IMR-90 (cell line): Measurements from ENCODE around the gene CAMTA1. TPM values are rescaled to one million over a fixed set of nuclear protein-coding genes. Genes with fewer than 3 reads are reported as not detected.

ENCODE experiments used
- ATAC-seq: fragments of 200-7000 bp; cut with Tn5 transposase; 2 replicates; pipeline ENCODE4 v1.9.1; 2020; ENCODE audit warnings: low read depth, mild to moderate bottlenecking, moderate library complexity
- BruUV-seq: library from RNA; stranded (reverse); fragments of 400-500 nt; replicated peaks from 2 replicates; lab custom pipeline; 2021; lab: Mats Ljungman, UMichigan
- CTCF ChIA-PET: fragments of 300-600 bp; formaldehyde crosslinking; extraction: SDS; loops from one replicate; lab custom pipeline; 2021; ENCODE audit warnings: antibody characterized with exemption; lab: Yijun Ruan, JAX
- POLR2A ChIA-PET: fragments of 300-600 bp; sonication (Branson Sonifier 250); formaldehyde crosslinking; loops from one replicate; lab custom pipeline; 2022; ENCODE audit warnings: antibody characterized with exemption; ENCODE audit not compliant: unreplicated experiment; lab: Charles Lee
- DNase-seq: peaks from one replicate; pipeline ENCODE4 v3.0.0; 2013
- H2AFZ ChIP-seq: replicated peaks from 2 replicates; pipeline ENCODE3; 2013; ENCODE audit warnings: low read length, mild to moderate bottlenecking; ENCODE audit not compliant: poor library complexity
- H2AK5ac ChIP-seq: 2 replicates; pipeline ENCODE4 v1.6.1; 2013; ENCODE audit warnings: low read depth, low read length, inconsistent platforms
- H2AK9ac ChIP-seq: replicated peaks from 2 replicates; pipeline ENCODE3; 2013; ENCODE audit warnings: mild to moderate bottlenecking, low read depth, low read length, moderate library complexity; ENCODE audit not compliant: poor library complexity
- H2BK120ac ChIP-seq: 2 replicates; pipeline ENCODE4 v1.6.1; 2013; ENCODE audit warnings: low read depth, low read length, inconsistent platforms
- H2BK15ac ChIP-seq: 3 replicates; pipeline ENCODE4 v1.6.1; 2013; ENCODE audit warnings: low read depth, low read length, inconsistent platforms
- H2BK20ac ChIP-seq: 2 replicates; pipeline ENCODE4 v1.6.1; 2013; ENCODE audit warnings: low read depth, mild to moderate bottlenecking, inconsistent platforms, low read length, moderate library complexity
- H2BK5ac ChIP-seq: 2 replicates; pipeline ENCODE4 v1.6.1; 2013; ENCODE audit warnings: mild to moderate bottlenecking, low read depth, low read length, inconsistent platforms; ENCODE audit not compliant: poor library complexity, severe bottlenecking
- H3K14ac ChIP-seq: replicated peaks from 2 replicates; pipeline ENCODE4 v1.6.1; 2013; ENCODE audit warnings: low read depth, low read length, inconsistent platforms
- H3K18ac ChIP-seq: 2 replicates; pipeline ENCODE4 v1.6.1; 2013; ENCODE audit warnings: low read depth, low read length, control low read depth
- H3K23ac ChIP-seq: 2 replicates; pipeline ENCODE4 v1.6.1; 2013; ENCODE audit warnings: low read depth, low read length, inconsistent platforms
- H3K27ac ChIP-seq: 2 replicates; pipeline ENCODE4 v1.5.1; 2013; ENCODE audit warnings: mild to moderate bottlenecking, control low read depth, low read length; ENCODE audit not compliant: insufficient read depth
- H3K27me3 ChIP-seq: 2 replicates; pipeline ENCODE4 v1.6.1; 2013; ENCODE audit warnings: low read length; ENCODE audit not compliant: control insufficient read depth, insufficient read depth
- H3K36me3 ChIP-seq: 2 replicates; pipeline ENCODE4 v1.6.1; 2013; ENCODE audit warnings: low read length, mixed read lengths; ENCODE audit not compliant: control insufficient read depth, insufficient read depth
- H3K4ac ChIP-seq: 2 replicates; pipeline ENCODE4 v1.6.1; 2013; ENCODE audit warnings: low read depth, low read length, inconsistent platforms
- H3K4me1 ChIP-seq: 2 replicates; pipeline ENCODE4 v1.6.1; 2013; ENCODE audit warnings: low read length, mixed read lengths; ENCODE audit not compliant: control insufficient read depth, insufficient read depth
- H3K4me2 ChIP-seq: 2 replicates; pipeline ENCODE4 v1.6.1; 2013; ENCODE audit warnings: low read depth, mild to moderate bottlenecking, control low read depth, low read length, moderate library complexity
- H3K4me3 ChIP-seq: 2 replicates; pipeline ENCODE4 v1.5.1; 2013; ENCODE audit warnings: low read depth, mild to moderate bottlenecking, control low read depth, low read length, moderate library complexity; ENCODE audit not compliant: insufficient read depth
- H3K56ac ChIP-seq: 2 replicates; pipeline ENCODE4 v1.6.1; 2013; ENCODE audit warnings: low read length, inconsistent platforms; ENCODE audit not compliant: insufficient read depth; ENCODE audit errors: extremely low read depth
- H3K79me1 ChIP-seq, 2 experiments: 2 replicates each; pipeline ENCODE4 v1.6.1; 2013; ENCODE audit warnings: low read length in 2 of 2, inconsistent platforms in 1 of 2, low read depth in 1 of 2
- H3K9ac ChIP-seq: 2 replicates; pipeline ENCODE4 v1.6.1; 2013; ENCODE audit warnings: low read depth, low read length, control low read depth
- H3K9me1 ChIP-seq: 2 replicates; pipeline ENCODE4 v1.6.1; 2013; ENCODE audit warnings: low read length, inconsistent platforms; ENCODE audit not compliant: insufficient read depth
- H3K9me3 ChIP-seq: 2 replicates; pipeline ENCODE4 v1.6.1; 2013; ENCODE audit warnings: low read length; ENCODE audit not compliant: control insufficient read depth, insufficient read depth
- H4K20me1 ChIP-seq: 2 replicates; pipeline ENCODE4 v1.6.1; 2013; ENCODE audit warnings: low read length, inconsistent platforms; ENCODE audit not compliant: insufficient read depth
- H4K5ac ChIP-seq: 2 replicates; pipeline ENCODE4 v1.6.1; 2013; ENCODE audit warnings: mild to moderate bottlenecking, low read depth, low read length, control low read depth
- H4K8ac ChIP-seq, 2 experiments: 2 replicates each; pipeline ENCODE4 v1.6.1; 2013; ENCODE audit warnings: low read depth in 2 of 2, low read length in 2 of 2, control low read depth in 1 of 2, inconsistent platforms in 1 of 2
- H4K91ac ChIP-seq: 2 replicates; pipeline ENCODE4 v1.6.1; 2013; ENCODE audit warnings: low read depth, low read length, inconsistent platforms; ENCODE audit not compliant: insufficient read depth
- BHLHE40 ChIP-seq: fragments of 150-350 bp; IDR thresholded peaks from 2 replicates; pipeline ENCODE4 v1.6.1; 2016; ENCODE audit warnings: mild to moderate bottlenecking, low read depth, low read length
- CHD1 ChIP-seq: IDR thresholded peaks from 2 replicates; pipeline ENCODE4 v1.6.1; 2012; ENCODE audit warnings: low read depth, low read length, improper control_type of control experiment
- MAZ ChIP-seq: IDR thresholded peaks from 2 replicates; pipeline ENCODE4 v1.6.1; 2012; ENCODE audit warnings: low read depth, mild to moderate bottlenecking, low read length, improper control_type of control experiment, moderate library complexity, borderline replicate concordance
- MXI1 ChIP-seq: IDR thresholded peaks from 2 replicates; pipeline ENCODE4 v1.6.1; 2012; ENCODE audit warnings: low read depth, mild to moderate bottlenecking, low read length, moderate library complexity, borderline replicate concordance
- NFE2L2 ChIP-seq: fragments of 150-350 bp; IDR thresholded peaks from 2 replicates; pipeline ENCODE4 v1.6.1; 2016; ENCODE audit warnings: low read depth, mild to moderate bottlenecking, low read length
- SMC3 ChIP-seq: fragments of 150-350 bp; IDR thresholded peaks from 2 replicates; pipeline ENCODE4 v1.6.1; 2016; ENCODE audit warnings: low read depth, mild to moderate bottlenecking, antibody characterized with exemption, low read length, moderate library complexity
- WGBS, 2 experiments: methylation state at CpG; one replicate each; pipeline versions ENCODE4 v1.1.5 to v1.1.7; 2013; ENCODE audit warnings: missing lambda C conversion rate in 2 of 2; ENCODE audit not compliant: insufficient read length in 1 of 2; ENCODE audit errors: extremely low coverage in 2 of 2; 5-methylcytosine and 5-hydroxymethylcytosine counted together
- dilution Hi-C: fragments of 300-500 bp; cut with HindIII; formaldehyde crosslinking; loops from one replicate; pipeline ENCODE4 v1.14.3; 2018; ENCODE audit warnings: low sequenced_read_pairs; ENCODE audit not compliant: unreplicated experiment
- in situ Hi-C: fragments of 300-500 bp; cut with MboI; formaldehyde crosslinking; loops from 3 replicates; pipeline ENCODE4 v1.14.3; 2019; ENCODE audit warnings: low sequenced_read_pairs, inconsistent platforms, mixed read lengths
- intact Hi-C: fragments of 100-400 bp; cut with micrococcal nuclease; formaldehyde crosslinking; loops from 2 replicates; pipeline ENCODE4 v1.10.0; 2022
- polyA plus RNA-seq, 3 experiments: library from polyadenylated mRNA; depleted of rRNA; stranded (reverse); fragments of >200 nt; gene quantifications; 2 replicates each; pipeline ENCODE4 v1.2.3, GENCODE V29; 2012; ENCODE audit warnings: low replicate concordance in 1 of 3
- total RNA-seq: library from RNA; depleted of rRNA; stranded (reverse); fragments of >200 nt; gene quantifications from 2 replicates; pipeline ENCODE4 v1.2.3, GENCODE V29; 2012
- TF ChIP-seq, protein P1 (sequence below): fragments of 150-350 bp; IDR thresholded peaks from 2 replicates; pipeline ENCODE4 v1.6.1; 2017; ENCODE audit warnings: mild to moderate bottlenecking, antibody characterized with exemption, low read length, low read depth
- TF ChIP-seq, protein P2 (sequence below): conservative IDR thresholded peaks from 2 replicates; pipeline ENCODE4 v1.5.1; 2012; ENCODE audit warnings: mild to moderate bottlenecking, low read depth, low read length, improper control_type of control experiment

The CAMTA1 gene
- total and polyA plus RNA-seq, 2 of the 4 experiments (the other 2 are of a cell fraction), result 35.5 to 74.3 TPM

DNA sequence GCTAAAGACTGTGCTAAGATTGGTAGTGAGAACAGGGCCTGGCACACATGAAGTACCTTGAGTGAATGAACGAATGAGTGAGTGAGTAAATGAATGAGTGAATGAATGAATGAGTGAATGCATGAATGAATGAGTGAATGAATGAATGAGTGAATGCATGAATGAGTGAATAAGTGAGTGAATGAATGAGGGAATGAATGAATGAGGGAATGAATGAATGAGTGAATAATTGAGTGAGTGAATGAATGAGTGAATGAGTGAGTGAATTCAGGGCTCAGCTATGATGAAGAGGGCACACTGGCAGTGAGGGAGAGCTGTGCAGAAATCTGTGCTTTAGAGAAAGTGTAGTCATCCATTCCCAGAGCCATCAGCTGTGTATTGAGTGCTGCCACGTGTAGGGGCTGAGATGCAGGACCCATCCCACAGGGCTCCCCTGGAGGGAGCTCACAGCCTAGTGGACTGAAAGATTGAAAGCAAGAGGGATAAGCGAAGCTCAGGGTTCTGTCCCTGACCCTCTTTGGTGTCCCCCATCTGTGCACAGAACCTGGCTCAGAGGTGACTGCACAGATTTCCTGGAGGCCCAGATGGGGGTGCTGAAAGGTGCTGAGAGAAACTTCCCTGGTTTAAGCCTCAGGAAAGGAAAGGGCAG is 767.9 kb downstream of the CAMTA1 start:
- Histone ChIP-seq H3K27me3 (peaks cover 4% of the 10 kb centered on the region; the same call in 1 of the 2 replicates), H2BK15ac (no peak overlapping the region), H4K8ac (no peak overlapping the region), H4K20me1 (no peaks in the 10 kb centered on the region), H4K91ac (no peak overlapping the region), H2AFZ (no peak overlapping the region), H2AK9ac (no peak overlapping the region), H3K9ac (no peak overlapping the region), H3K4me2 (no peak overlapping the region), H3K4ac (no peak overlapping the region), H3K36me3 (no peaks in the 10 kb centered on the region), H2BK120ac (no peak overlapping the region), H2BK20ac (no peak overlapping the region), H3K27ac (no peak overlapping the region), H3K56ac (no peak overlapping the region), H3K79me1 (no peaks in the 10 kb centered on the region), H3K9me1 (no peaks in the 10 kb centered on the region; the same call in 1 of the 2 replicates), H3K14ac (no peak overlapping the region), H3K4me3 (no peak overlapping the region), H3K9me3 (peaks cover 7% of the 10 kb centered on the region), H2BK5ac (no peak overlapping the region), H3K23ac (no peak overlapping the region), H2AK5ac (no peak overlapping the region), H4K5ac (no peak overlapping the region), H3K4me1 (peaks cover 6% of the 10 kb centered on the region), H3K18ac (no peak overlapping the region)
- POLR2A ChIA-PET, result no interaction called here
- BruUV-seq, result no TSS peak
- intact Hi-C loops (no loop called here), in situ Hi-C loops (no loop called here), dilution Hi-C loops (no loop called here)
- no peak for TF ChIP-seq BHLHE40
- TF ChIP-seq, protein P1, sequence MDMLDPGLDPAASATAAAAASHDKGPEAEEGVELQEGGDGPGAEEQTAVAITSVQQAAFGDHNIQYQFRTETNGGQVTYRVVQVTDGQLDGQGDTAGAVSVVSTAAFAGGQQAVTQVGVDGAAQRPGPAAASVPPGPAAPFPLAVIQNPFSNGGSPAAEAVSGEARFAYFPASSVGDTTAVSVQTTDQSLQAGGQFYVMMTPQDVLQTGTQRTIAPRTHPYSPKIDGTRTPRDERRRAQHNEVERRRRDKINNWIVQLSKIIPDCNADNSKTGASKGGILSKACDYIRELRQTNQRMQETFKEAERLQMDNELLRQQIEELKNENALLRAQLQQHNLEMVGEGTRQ, result no peak
- no peak for TF ChIP-seq MXI1
- no peak for TF ChIP-seq CHD1
- no peak for TF ChIP-seq SMC3
- TF ChIP-seq NFE2L2, result no peak
- TF ChIP-seq, protein P2, sequence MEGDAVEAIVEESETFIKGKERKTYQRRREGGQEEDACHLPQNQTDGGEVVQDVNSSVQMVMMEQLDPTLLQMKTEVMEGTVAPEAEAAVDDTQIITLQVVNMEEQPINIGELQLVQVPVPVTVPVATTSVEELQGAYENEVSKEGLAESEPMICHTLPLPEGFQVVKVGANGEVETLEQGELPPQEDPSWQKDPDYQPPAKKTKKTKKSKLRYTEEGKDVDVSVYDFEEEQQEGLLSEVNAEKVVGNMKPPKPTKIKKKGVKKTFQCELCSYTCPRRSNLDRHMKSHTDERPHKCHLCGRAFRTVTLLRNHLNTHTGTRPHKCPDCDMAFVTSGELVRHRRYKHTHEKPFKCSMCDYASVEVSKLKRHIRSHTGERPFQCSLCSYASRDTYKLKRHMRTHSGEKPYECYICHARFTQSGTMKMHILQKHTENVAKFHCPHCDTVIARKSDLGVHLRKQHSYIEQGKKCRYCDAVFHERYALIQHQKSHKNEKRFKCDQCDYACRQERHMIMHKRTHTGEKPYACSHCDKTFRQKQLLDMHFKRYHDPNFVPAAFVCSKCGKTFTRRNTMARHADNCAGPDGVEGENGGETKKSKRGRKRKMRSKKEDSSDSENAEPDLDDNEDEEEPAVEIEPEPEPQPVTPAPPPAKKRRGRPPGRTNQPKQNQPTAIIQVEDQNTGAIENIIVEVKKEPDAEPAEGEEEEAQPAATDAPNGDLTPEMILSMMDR, result no peak
- no peak for TF ChIP-seq MAZ
- ATAC-seq (no peak), DNase-seq (no peak)
- 46% methylated on average over 2 of the region's 3 CpGs; no CpG with 5 or more reads in 1 of the 2 experiments for WGBS, 2 experiments
- CTCF ChIA-PET, result no interaction called here
